ENCODE measurements around the gene EPO.
"Not testable (repeated sequence)": the region's sequence is repeated elsewhere in the genome, so short reads cannot be mapped to it uniquely, and the experiment has no call there.

EPO gene

GRCh38 chr7:100705753-100706671, 14.3 kb upstream of the EPO start, which contains the start of gene POP7:
TSS of gene POP7 (plus strand) at chr7:100706121. CDS start at chr7:100706831, 710 bp downstream.
- DNase-seq = peak; percentile 98

GRCh38 chr7:100706672-100707311, 13.5 kb upstream of the EPO start:
- DNase-seq = no peak

GRCh38 chr7:100708395-100708794, 11.9 kb upstream of the EPO start:
- no peak for DNase-seq

- no peak for DNase-seq
These were observed 9.8 kb upstream of the EPO start for GRCh38 chr7:100710452-100710851.

- DNase-seq = no peak
These were observed 8.9 kb upstream of the EPO start for GRCh38 chr7:100711369-100711768.

GRCh38 chr7:100714725-100715124, 5.5 kb upstream of the EPO start:
- DNase-seq = no peak

GRCh38 chr7:100717073-100717472, 3.2 kb upstream of the EPO start:
- not testable (repeated sequence) for DNase-seq

- no peak for DNase-seq
These were observed 567 bp upstream of the EPO start for GRCh38 chr7:100719523-100720278.

- no peak for DNase-seq
These were observed 620 bp downstream of the EPO start for GRCh38 chr7:100720671-100721504.

GRCh38 chr7:100721505-100721812, 1.2 kb downstream of the EPO start:
- no peak for DNase-seq

- DNase-seq = no peak
These were observed 2.4 kb downstream of the EPO start for GRCh38 chr7:100722480-100723212.

GRCh38 chr7:100723732-100724275, 3.5 kb downstream of the EPO start:
- DNase-seq = no peak

GRCh38 chr7:100724364-100724763, 4.1 kb downstream of the EPO start:
- DNase-seq = not testable (repeated sequence)

GRCh38 chr7:100726996-100727761, 6.9 kb downstream of the EPO start:
- no peak for DNase-seq

GRCh38 chr7:100728196-100728595, 7.9 kb downstream of the EPO start:
- no peak for DNase-seq

GRCh38 chr7:100730136-100730800, 10.0 kb downstream of the EPO start:
- no peak for DNase-seq

- no peak for DNase-seq
These were observed 11.8 kb downstream of the EPO start for GRCh38 chr7:100731937-100732636.

- DNase-seq = no peak
These were observed 15.5 kb downstream of the EPO start for GRCh38 chr7:100735730-100736129.

GRCh38 chr7:100736671-100737070, 16.4 kb downstream of the EPO start:
- DNase-seq = no peak

- DNase-seq = no peak
These were observed 19.7 kb downstream of the EPO start for GRCh38 chr7:100739934-100740333.

Measured in activated CD8-positive, alpha-beta memory T cell treated with anti-CD3 and anti-CD28 coated beads, Interleukin-2, amount 50 U/mL, for 4 hours (primary cell).